ENCODE measurements around the gene SUN2. TPM values are rescaled to one million over a fixed set of nuclear protein-coding genes. Genes with fewer than 3 reads are reported as not detected.
A peak's percentile ranks its signal among the peaks of the same experiment; 100 is the strongest.

SUN2 gene
- total RNA-seq, 4 donors from 2014 or later, result 94.2 to 307 (median 191) TPM

- Histone ChIP-seq H3K9me3 (no peaks in the 10 kb centered on the region), H3K4me3 (no peak overlapping the region), H3K36me3 (peaks cover 42 to 81% (median 57%) of the 10 kb centered on the region in 3 donors), H3K27me3 (no peaks in the 10 kb centered on the region), H3K27ac (peak overlapping the region; percentile 43 to 100 (median 69)), H3K4me1 (peaks cover 43 to 81% (median 52%) of the 10 kb centered on the region in 3 donors)
- TF ChIP-seq POLR2A (IDR thresholded peaks at IDR 0.05), result no peak
- TF ChIP-seq CTCF (IDR thresholded peaks at IDR 0.05), result no peak
- intact Hi-C loops (cut with DNase I), result no loop called here
- WGBS, 2 donors, result 75 to 87% methylated on average over 6 to 9 of the region's 17 CpGs
- DNase-seq, result no peak
Observed at GRCh38 chr22:38750638-38751037, 5.2 kb downstream of the SUN2 start.

GRCh38 chr22:38750104-38750503 is 5.7 kb downstream of the SUN2 start:
- no peak for DNase-seq
- TF ChIP-seq CTCF (IDR thresholded peaks at IDR 0.05), result no peak
- no peak for TF ChIP-seq POLR2A (IDR thresholded peaks at IDR 0.05)
- Histone ChIP-seq H3K4me1 (peaks cover 43 to 78% (median 52%) of the 10 kb centered on the region in 3 donors), H3K36me3 (peaks cover 48 to 86% (median 63%) of the 10 kb centered on the region in 3 donors), H3K27ac (peak overlapping the region in 1 of 4 donors; percentile 70), H3K27me3 (no peaks in the 10 kb centered on the region), H3K4me3 (no peak overlapping the region), H3K9me3 (no peaks in the 10 kb centered on the region)
- WGBS, 2 donors, result 93 to 96% methylated on average over 9 to 13 of the region's 14 CpGs
- intact Hi-C loops (cut with DNase I), result no loop called here

- no peak for DNase-seq
- H3K27me3 ChIP-seq, result no peaks in the 10 kb centered on the region
- WGBS, 2 donors, result 43 to 46% methylated on average over 3 to 7 of the region's 14 CpGs
- peaks cover 33 to 68% (median 47%) of the 10 kb centered on the region in 3 donors for H3K4me1 ChIP-seq
- intact Hi-C loops (cut with DNase I), result loop anchor here (5.0 kb wide), 1 partner anchor 41 kb away; the partner anchor contains the start of gene GTPBP1
- H3K4me3 ChIP-seq, result no peak overlapping the region
- H3K9me3 ChIP-seq, result no peaks in the 10 kb centered on the region
- peak overlapping the region; percentile 29 to 70 (median 68) for H3K27ac ChIP-seq
- H3K36me3 ChIP-seq, result peaks cover 54 to 100% (median 71%) of the 10 kb centered on the region in 3 donors
- TF ChIP-seq POLR2A (IDR thresholded peaks at IDR 0.05) (no peak), CTCF (IDR thresholded peaks at IDR 0.05) (no peak)
Observed at GRCh38 chr22:38748487-38749136, 7.2 kb downstream of the SUN2 start.

GRCh38 chr22:38745676-38746460 is 9.9 kb downstream of the SUN2 start:
- H3K36me3 ChIP-seq, result peaks cover 74 to 100% (median 78%) of the 10 kb centered on the region in 3 donors
- no peak for TF ChIP-seq POLR2A (IDR thresholded peaks at IDR 0.05)
- no peak for TF ChIP-seq CTCF (IDR thresholded peaks at IDR 0.05)
- 97 to 98% methylated on average over 5 to 6 of the region's 14 CpGs for WGBS, 2 donors
- intact Hi-C loops (cut with DNase I), result loop anchor here (5.0 kb wide), 1 partner anchor 39 kb away; the partner anchor contains the start of gene GTPBP1
- no peaks in the 10 kb centered on the region for H3K9me3 ChIP-seq
- H3K4me1 ChIP-seq, result peaks cover 12 to 41% (median 20%) of the 10 kb centered on the region in 3 donors
- no peak overlapping the region for H3K27ac ChIP-seq
- no peak for DNase-seq
- no peak overlapping the region for H3K4me3 ChIP-seq
- no peaks in the 10 kb centered on the region for H3K27me3 ChIP-seq

- intact Hi-C loops (cut with DNase I), result loop anchor here (5.0 kb wide), 1 partner anchor 38 kb away; the partner anchor contains the start of gene GTPBP1
- WGBS, 2 donors, result 63% methylated on average over 1 of the region's 6 CpGs; no CpG with 5 or more reads in 1 of the 2 donors
- no peak for DNase-seq
- Histone ChIP-seq H3K9me3 (no peaks in the 10 kb centered on the region), H3K36me3 (peaks cover 74 to 100% (median 78%) of the 10 kb centered on the region in 3 donors), H3K4me1 (peaks cover 7 to 32% (median 17%) of the 10 kb centered on the region in 3 donors), H3K27ac (no peak overlapping the region), H3K4me3 (no peak overlapping the region), H3K27me3 (no peaks in the 10 kb centered on the region)
- no peak for TF ChIP-seq POLR2A (IDR thresholded peaks at IDR 0.05)
- TF ChIP-seq CTCF (IDR thresholded peaks at IDR 0.05), result no peak
Observed at GRCh38 chr22:38744981-38745380, 10.8 kb downstream of the SUN2 start.

Measured in esophagus squamous epithelium (tissue), 5 donors.